Measurements from ENCODE around the gene VPS51. TPM values are rescaled to one million over a fixed set of nuclear protein-coding genes. Genes with fewer than 3 reads are reported as not detected.

Gene VPS51
- total and polyA plus RNA-seq, 2 of the 13 experiments (the other 11 are each of a cell fraction or from before 2014, with no cell fraction given), result 76.3 to 90.6 TPM

DNA sequence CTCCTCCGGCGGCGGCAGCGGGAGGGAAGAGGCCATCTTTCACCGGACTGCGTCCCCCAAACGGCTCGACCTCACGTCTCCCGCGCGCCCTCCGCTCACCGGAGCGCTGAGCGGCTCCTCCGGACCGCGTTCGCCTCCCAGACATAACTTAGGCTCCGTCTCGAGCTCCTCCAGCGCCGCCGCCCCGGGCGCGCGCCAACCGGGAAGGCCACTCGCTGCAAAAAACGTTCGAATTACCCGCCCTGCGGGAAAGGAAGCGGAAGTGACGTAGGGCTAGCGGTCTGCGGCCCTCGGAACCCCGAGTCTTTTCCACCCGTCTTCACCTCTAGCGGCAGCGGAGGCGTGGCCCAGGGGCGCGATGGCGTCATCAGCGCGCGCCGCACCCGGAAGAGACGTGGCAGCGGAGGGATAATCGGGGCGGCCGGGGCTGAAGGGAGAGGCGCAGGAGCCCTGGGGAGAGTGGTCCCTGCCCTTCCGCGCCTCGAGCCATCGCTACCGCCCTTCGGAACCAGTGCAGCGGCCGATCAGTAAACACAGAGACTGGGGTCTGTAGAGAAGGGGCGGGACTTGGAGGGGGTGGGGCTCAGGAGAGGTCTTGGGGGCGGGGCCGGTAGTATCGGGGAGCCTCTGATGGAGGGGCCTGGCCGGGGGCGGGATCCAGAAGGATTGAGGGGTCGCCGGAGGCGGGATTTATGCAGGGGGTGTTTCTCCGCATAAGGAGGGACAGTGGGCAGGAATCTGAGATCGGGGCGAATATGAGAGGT, 12.0 kb upstream of the VPS51 start, which contains the start of the genes CDCA5 and ZFPL1 (continued):
- TF ChIP-seq TAF1 (CRISPR knock-in tag; IDR thresholded peaks at IDR 0.05), result peak; percentile 78
- TF ChIP-seq, protein P1, sequence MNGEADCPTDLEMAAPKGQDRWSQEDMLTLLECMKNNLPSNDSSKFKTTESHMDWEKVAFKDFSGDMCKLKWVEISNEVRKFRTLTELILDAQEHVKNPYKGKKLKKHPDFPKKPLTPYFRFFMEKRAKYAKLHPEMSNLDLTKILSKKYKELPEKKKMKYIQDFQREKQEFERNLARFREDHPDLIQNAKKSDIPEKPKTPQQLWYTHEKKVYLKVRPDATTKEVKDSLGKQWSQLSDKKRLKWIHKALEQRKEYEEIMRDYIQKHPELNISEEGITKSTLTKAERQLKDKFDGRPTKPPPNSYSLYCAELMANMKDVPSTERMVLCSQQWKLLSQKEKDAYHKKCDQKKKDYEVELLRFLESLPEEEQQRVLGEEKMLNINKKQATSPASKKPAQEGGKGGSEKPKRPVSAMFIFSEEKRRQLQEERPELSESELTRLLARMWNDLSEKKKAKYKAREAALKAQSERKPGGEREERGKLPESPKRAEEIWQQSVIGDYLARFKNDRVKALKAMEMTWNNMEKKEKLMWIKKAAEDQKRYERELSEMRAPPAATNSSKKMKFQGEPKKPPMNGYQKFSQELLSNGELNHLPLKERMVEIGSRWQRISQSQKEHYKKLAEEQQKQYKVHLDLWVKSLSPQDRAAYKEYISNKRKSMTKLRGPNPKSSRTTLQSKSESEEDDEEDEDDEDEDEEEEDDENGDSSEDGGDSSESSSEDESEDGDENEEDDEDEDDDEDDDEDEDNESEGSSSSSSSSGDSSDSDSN (CRISPR knock-in tag; IDR thresholded peaks at IDR 0.05), result peak; percentile 68
- peak; percentile 88; the same call in 1 of the 2 replicates for TF ChIP-seq CBFB (CRISPR knock-in tag; IDR thresholded peaks at IDR 0.05)
- peak; percentile 64 for TF ChIP-seq NCOA2 (CRISPR knock-in tag; IDR thresholded peaks at IDR 0.05)
- TF ChIP-seq ZNF788 (CRISPR knock-in tag; IDR thresholded peaks at IDR 0.05; ENCODE audit: borderline replicate concordance), result peak; percentile 96; the same call in 1 of the 2 replicates
- peak in 1 of 2 experiments; percentile 95; a peak in 2 of 4 replicates for TF ChIP-seq KLF16 (CRISPR knock-in tag; IDR thresholded peaks at IDR 0.05)
- no peak for TF ChIP-seq ZMYM3 (CRISPR knock-in tag; IDR thresholded peaks at IDR 0.05)
- peak; percentile 83; the same call in 1 of the 2 replicates for TF ChIP-seq ZNF761 (CRISPR knock-in tag; conservative IDR thresholded peaks at IDR 0.05)
- no peak for TF ChIP-seq ZNF20 (CRISPR knock-in tag; IDR thresholded peaks at IDR 0.05)
- TF ChIP-seq, protein P2, sequence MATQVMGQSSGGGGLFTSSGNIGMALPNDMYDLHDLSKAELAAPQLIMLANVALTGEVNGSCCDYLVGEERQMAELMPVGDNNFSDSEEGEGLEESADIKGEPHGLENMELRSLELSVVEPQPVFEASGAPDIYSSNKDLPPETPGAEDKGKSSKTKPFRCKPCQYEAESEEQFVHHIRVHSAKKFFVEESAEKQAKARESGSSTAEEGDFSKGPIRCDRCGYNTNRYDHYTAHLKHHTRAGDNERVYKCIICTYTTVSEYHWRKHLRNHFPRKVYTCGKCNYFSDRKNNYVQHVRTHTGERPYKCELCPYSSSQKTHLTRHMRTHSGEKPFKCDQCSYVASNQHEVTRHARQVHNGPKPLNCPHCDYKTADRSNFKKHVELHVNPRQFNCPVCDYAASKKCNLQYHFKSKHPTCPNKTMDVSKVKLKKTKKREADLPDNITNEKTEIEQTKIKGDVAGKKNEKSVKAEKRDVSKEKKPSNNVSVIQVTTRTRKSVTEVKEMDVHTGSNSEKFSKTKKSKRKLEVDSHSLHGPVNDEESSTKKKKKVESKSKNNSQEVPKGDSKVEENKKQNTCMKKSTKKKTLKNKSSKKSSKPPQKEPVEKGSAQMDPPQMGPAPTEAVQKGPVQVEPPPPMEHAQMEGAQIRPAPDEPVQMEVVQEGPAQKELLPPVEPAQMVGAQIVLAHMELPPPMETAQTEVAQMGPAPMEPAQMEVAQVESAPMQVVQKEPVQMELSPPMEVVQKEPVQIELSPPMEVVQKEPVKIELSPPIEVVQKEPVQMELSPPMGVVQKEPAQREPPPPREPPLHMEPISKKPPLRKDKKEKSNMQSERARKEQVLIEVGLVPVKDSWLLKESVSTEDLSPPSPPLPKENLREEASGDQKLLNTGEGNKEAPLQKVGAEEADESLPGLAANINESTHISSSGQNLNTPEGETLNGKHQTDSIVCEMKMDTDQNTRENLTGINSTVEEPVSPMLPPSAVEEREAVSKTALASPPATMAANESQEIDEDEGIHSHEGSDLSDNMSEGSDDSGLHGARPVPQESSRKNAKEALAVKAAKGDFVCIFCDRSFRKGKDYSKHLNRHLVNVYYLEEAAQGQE (IDR thresholded peaks at IDR 0.05; ENCODE audit: borderline replicate concordance in 1 of 2, low read depth in 1 of 2, low read length in 2 of 2), result no peak
- TF ChIP-seq ZNF451 (CRISPR knock-in tag; IDR thresholded peaks at IDR 0.05), result peak; percentile 78; the same call in 1 of the 2 replicates
- TF ChIP-seq TBX2 (CRISPR knock-in tag; IDR thresholded peaks at IDR 0.05; ENCODE audit: borderline replicate concordance), result peak; percentile 61; the same call in 1 of the 2 replicates
- TF ChIP-seq, protein P3, sequence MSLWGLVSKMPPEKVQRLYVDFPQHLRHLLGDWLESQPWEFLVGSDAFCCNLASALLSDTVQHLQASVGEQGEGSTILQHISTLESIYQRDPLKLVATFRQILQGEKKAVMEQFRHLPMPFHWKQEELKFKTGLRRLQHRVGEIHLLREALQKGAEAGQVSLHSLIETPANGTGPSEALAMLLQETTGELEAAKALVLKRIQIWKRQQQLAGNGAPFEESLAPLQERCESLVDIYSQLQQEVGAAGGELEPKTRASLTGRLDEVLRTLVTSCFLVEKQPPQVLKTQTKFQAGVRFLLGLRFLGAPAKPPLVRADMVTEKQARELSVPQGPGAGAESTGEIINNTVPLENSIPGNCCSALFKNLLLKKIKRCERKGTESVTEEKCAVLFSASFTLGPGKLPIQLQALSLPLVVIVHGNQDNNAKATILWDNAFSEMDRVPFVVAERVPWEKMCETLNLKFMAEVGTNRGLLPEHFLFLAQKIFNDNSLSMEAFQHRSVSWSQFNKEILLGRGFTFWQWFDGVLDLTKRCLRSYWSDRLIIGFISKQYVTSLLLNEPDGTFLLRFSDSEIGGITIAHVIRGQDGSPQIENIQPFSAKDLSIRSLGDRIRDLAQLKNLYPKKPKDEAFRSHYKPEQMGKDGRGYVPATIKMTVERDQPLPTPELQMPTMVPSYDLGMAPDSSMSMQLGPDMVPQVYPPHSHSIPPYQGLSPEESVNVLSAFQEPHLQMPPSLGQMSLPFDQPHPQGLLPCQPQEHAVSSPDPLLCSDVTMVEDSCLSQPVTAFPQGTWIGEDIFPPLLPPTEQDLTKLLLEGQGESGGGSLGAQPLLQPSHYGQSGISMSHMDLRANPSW (CRISPR knock-in tag; IDR thresholded peaks at IDR 0.05; ENCODE audit: borderline replicate concordance), result peak; percentile 68; the same call in 1 of the 2 replicates
- TF ChIP-seq NR2C2 (CRISPR knock-in tag; IDR thresholded peaks at IDR 0.05; ENCODE audit: borderline replicate concordance), result peak; percentile 96
- TF ChIP-seq, protein P4, sequence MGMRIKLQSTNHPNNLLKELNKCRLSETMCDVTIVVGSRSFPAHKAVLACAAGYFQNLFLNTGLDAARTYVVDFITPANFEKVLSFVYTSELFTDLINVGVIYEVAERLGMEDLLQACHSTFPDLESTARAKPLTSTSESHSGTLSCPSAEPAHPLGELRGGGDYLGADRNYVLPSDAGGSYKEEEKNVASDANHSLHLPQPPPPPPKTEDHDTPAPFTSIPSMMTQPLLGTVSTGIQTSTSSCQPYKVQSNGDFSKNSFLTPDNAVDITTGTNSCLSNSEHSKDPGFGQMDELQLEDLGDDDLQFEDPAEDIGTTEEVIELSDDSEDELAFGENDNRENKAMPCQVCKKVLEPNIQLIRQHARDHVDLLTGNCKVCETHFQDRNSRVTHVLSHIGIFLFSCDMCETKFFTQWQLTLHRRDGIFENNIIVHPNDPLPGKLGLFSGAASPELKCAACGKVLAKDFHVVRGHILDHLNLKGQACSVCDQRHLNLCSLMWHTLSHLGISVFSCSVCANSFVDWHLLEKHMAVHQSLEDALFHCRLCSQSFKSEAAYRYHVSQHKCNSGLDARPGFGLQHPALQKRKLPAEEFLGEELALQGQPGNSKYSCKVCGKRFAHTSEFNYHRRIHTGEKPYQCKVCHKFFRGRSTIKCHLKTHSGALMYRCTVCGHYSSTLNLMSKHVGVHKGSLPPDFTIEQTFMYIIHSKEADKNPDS (CRISPR knock-in tag; IDR thresholded peaks at IDR 0.05), result 0 out of 2 replicates have a peak, but pooled peaks have one; percentile 53
- TF ChIP-seq ZNF160 (CRISPR knock-in tag; IDR thresholded peaks at IDR 0.05), result peak; percentile 21; the same call in 1 of the 2 replicates
- peak; percentile 44; the same call in 1 of the 2 replicates for TF ChIP-seq SOX5 (CRISPR knock-in tag; IDR thresholded peaks at IDR 0.05; ENCODE audit: borderline replicate concordance)
